Measurements from ENCODE around the gene PSMA3.

GRCh38 chr14:58287607-58288042, 43.0 kb downstream of the PSMA3 start:
- no peak for TF ChIP-seq CTCF (IDR thresholded peaks at IDR 0.05 in 2 of 3, conservative IDR thresholded peaks at IDR 0.05 in 1 of 3; ENCODE audit: control insufficient read depth in 2 of 3, extremely low read depth in 1 of 3, insufficient read depth in 1 of 3, low read depth in 3 of 3, low read length in 3 of 3)
- no peak for TF ChIP-seq SIX5 (IDR thresholded peaks at IDR 0.05; ENCODE audit: low read depth, low read length, severe bottlenecking)
- TF ChIP-seq IKZF1 (conservative IDR thresholded peaks at IDR 0.05): no peak
- TF ChIP-seq CHD2 (IDR thresholded peaks at IDR 0.05; ENCODE audit: borderline replicate concordance, low read depth, low read length): no peak
- TF ChIP-seq POLR2A (IDR thresholded peaks at IDR 0.05; ENCODE audit: low read depth, low read length): no peak
- no peak for TF ChIP-seq SP1 (IDR thresholded peaks at IDR 0.05; ENCODE audit: low read depth, low read length)
- no peak for TF ChIP-seq MTA2 (IDR thresholded peaks at IDR 0.05; ENCODE audit: low read depth)
- no peak for TF ChIP-seq EP300 (IDR thresholded peaks at IDR 0.05; ENCODE audit: borderline replicate concordance in 1 of 2, control insufficient read depth in 1 of 2, low read depth in 2 of 2, low read length in 2 of 2)
- TF ChIP-seq BACH1 (IDR thresholded peaks at IDR 0.05; ENCODE audit: borderline replicate concordance): no peak
- TF ChIP-seq GABPA (IDR thresholded peaks at IDR 0.05; ENCODE audit: low read depth): no peak
- no peak for TF ChIP-seq REST (IDR thresholded peaks at IDR 0.05; ENCODE audit: low read depth, low read length)
